ENCODE measurements around the gene C10orf88.

Gene C10orf88

DNA sequence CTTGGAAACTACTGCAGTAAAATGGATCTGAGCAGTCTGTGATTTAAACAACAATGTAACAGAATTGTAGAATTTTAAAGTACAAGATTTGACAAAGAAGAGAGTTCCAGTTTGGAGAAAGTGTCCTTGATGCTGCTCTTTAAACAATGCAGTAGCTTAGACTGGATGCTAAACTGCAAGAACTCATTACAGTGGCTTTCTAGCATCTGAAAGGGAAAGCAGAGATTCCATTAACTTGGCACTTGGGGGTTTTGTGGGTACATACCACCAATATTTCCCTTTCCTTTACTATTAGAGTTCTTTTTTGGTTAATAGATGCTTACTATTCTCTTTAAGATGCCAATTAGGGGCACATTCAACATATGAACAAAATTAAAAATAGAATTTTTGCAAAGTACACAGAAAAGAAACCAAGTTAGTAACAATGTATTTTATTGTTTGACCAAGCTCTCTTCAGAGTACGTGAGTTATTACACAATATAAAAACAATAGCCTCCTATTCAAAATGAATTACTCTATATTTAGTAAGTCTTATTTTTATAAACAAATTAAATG lies 38.1 kb upstream of the C10orf88 start:
- Histone ChIP-seq H3K79me2 (ENCODE audit: control insufficient read depth, low read length) (peaks cover 6% of the 10 kb centered on the region), H3K4me2 (ENCODE audit: low read length) (no peak overlapping the region), H3K27me3 (ENCODE audit: control insufficient read depth, low read length) (no peaks in the 10 kb centered on the region), H3F3A (ENCODE audit: control insufficient read depth, insufficient read depth) (0 out of 2 replicates have a peak, but pooled peaks cover 2% of the 10 kb centered on the region), H3K9me2 (replicated peaks; ENCODE audit: control insufficient read depth, low read length) (no peaks in the 10 kb centered on the region), H3K4me3 (ENCODE audit: low read length) (no peak overlapping the region), H3K36me3 (ENCODE audit: control insufficient read depth, low read length) (peaks cover 58% of the 10 kb centered on the region), H4K20me1 (ENCODE audit: control insufficient read depth, insufficient read depth, low read depth, low read length) (no peaks in the 10 kb centered on the region), H3K27ac (ENCODE audit: low read depth, low read length) (no peak overlapping the region), H3K9me3 (ENCODE audit: control insufficient read depth, insufficient read depth, low read length) (no peaks in the 10 kb centered on the region), H3K4me1 (ENCODE audit: control insufficient read depth, low read length) (no peaks in the 10 kb centered on the region)
- TF ChIP-seq EZH2phosphoT487 (IDR thresholded peaks at IDR 0.05; ENCODE audit: borderline replicate concordance, low read length): no peak
- TF ChIP-seq, protein P1, sequence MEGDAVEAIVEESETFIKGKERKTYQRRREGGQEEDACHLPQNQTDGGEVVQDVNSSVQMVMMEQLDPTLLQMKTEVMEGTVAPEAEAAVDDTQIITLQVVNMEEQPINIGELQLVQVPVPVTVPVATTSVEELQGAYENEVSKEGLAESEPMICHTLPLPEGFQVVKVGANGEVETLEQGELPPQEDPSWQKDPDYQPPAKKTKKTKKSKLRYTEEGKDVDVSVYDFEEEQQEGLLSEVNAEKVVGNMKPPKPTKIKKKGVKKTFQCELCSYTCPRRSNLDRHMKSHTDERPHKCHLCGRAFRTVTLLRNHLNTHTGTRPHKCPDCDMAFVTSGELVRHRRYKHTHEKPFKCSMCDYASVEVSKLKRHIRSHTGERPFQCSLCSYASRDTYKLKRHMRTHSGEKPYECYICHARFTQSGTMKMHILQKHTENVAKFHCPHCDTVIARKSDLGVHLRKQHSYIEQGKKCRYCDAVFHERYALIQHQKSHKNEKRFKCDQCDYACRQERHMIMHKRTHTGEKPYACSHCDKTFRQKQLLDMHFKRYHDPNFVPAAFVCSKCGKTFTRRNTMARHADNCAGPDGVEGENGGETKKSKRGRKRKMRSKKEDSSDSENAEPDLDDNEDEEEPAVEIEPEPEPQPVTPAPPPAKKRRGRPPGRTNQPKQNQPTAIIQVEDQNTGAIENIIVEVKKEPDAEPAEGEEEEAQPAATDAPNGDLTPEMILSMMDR (IDR thresholded peaks at IDR 0.05; ENCODE audit: low read depth, low read length, poor library complexity, severe bottlenecking): no peak

DNA sequence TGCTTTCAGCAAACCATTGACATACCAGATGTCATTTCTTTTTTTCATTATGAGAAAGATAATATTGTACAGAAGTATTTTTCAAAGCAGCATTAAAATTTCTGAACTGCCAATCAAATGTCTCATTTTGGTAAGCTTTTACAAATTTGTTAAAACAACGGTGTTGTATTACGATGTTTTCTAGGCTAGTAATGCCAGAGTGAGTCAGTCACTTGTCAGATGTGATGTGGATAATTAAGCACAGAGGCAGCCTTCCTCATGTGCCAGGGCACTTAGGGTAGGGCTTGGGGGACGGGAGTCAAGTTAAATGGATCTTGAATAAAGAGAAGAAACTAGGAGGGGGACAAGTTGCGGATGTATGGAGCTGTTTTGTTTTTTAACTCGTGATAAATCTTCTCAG lies 36.3 kb upstream of the C10orf88 start:
- Histone ChIP-seq H3K79me2 (ENCODE audit: control insufficient read depth, low read length) (no peaks in the 10 kb centered on the region), H3K36me3 (ENCODE audit: control insufficient read depth, low read length) (peaks cover 44% of the 10 kb centered on the region), H3K4me3 (ENCODE audit: low read length) (no peak overlapping the region)

DNA sequence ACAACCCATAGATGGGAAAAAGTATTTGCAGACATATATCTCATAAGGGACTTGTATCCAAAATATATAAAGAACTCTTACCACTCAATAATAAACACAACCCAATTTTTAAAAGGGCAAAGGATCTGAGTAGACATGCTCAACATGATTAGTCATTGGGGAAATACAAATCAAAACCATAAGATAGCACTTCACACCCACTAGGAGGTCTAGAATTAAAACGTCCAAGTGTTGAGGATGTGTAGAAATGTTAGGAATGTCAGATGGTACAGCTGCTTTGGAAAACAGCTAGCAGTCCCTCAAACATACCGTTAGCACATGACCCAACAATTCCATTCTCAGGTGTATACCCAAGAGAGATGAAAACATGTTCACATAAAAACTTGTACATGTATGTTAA lies 34.5 kb upstream of the C10orf88 start:
- Histone ChIP-seq H3K4me1 (ENCODE audit: control insufficient read depth, low read length) (no peaks in the 10 kb centered on the region), H3F3A (ENCODE audit: control insufficient read depth, insufficient read depth) (0 out of 2 replicates have a peak, but pooled peaks cover 5% of the 10 kb centered on the region), H3K27ac (ENCODE audit: low read depth, low read length) (no peak overlapping the region), H3K4me3 (ENCODE audit: low read length) (no peak overlapping the region), H3K79me2 (ENCODE audit: control insufficient read depth, low read length) (no peaks in the 10 kb centered on the region), H3K4me2 (ENCODE audit: low read length) (no peak overlapping the region), H3K9me3 (ENCODE audit: control insufficient read depth, insufficient read depth, low read length) (no peaks in the 10 kb centered on the region), H3K27me3 (ENCODE audit: control insufficient read depth, low read length) (no peaks in the 10 kb centered on the region), H3K36me3 (ENCODE audit: control insufficient read depth, low read length) (peaks cover 32% of the 10 kb centered on the region), H3K9me2 (replicated peaks; ENCODE audit: control insufficient read depth, low read length) (no peaks in the 10 kb centered on the region), H4K20me1 (ENCODE audit: control insufficient read depth, insufficient read depth, low read depth, low read length) (no peaks in the 10 kb centered on the region)
- TF ChIP-seq EZH2phosphoT487 (IDR thresholded peaks at IDR 0.05; ENCODE audit: borderline replicate concordance, low read length): no peak
- TF ChIP-seq, protein P1 (IDR thresholded peaks at IDR 0.05; ENCODE audit: low read depth, low read length, poor library complexity, severe bottlenecking): no peak

More for the DNA sequence above, 36.3 kb upstream of the C10orf88 start:
- H3K27ac ChIP-seq (ENCODE audit: low read depth, low read length): no peak overlapping the region
- no peaks in the 10 kb centered on the region for H3K4me1 ChIP-seq (ENCODE audit: control insufficient read depth, low read length)
- no peaks in the 10 kb centered on the region for H3K9me3 ChIP-seq (ENCODE audit: control insufficient read depth, insufficient read depth, low read length)
- TF ChIP-seq, protein P1 (IDR thresholded peaks at IDR 0.05; ENCODE audit: low read depth, low read length, poor library complexity, severe bottlenecking): no peak
- no peak for TF ChIP-seq EZH2phosphoT487 (IDR thresholded peaks at IDR 0.05; ENCODE audit: borderline replicate concordance, low read length)
- no peak overlapping the region for H3K4me2 ChIP-seq (ENCODE audit: low read length)
- no peaks in the 10 kb centered on the region for H3K27me3 ChIP-seq (ENCODE audit: control insufficient read depth, low read length)
- H3F3A ChIP-seq (ENCODE audit: control insufficient read depth, insufficient read depth): 0 out of 2 replicates have a peak, but pooled peaks cover 5% of the 10 kb centered on the region
- H3K9me2 ChIP-seq (replicated peaks; ENCODE audit: control insufficient read depth, low read length): no peaks in the 10 kb centered on the region
- no peaks in the 10 kb centered on the region for H4K20me1 ChIP-seq (ENCODE audit: control insufficient read depth, insufficient read depth, low read depth, low read length)

Data from DOHH2 (cell line).